Suprapubic skin (tissue), 4 donors: Measurements from ENCODE around the gene SH2D2A. TPM values are rescaled to one million over a fixed set of nuclear protein-coding genes. Genes with fewer than 3 reads are reported as not detected.

Source experiments
- DNase-seq, 2 donors: peaks; one replicate each; pipeline ENCODE4 v3.0.0-alpha.2; 2019; ENCODE audit warnings: low spot score in 2 of 2
- H3K27ac ChIP-seq: fragments of 200-600 bp; sonication (generic); one replicate; pipeline ENCODE4 v1.5.1; 2019
- H3K27me3 ChIP-seq: fragments of 200-600 bp; sonication (generic); one replicate; pipeline ENCODE4 v1.5.1; 2019
- H3K36me3 ChIP-seq: fragments of 200-600 bp; sonication (generic); one replicate; pipeline ENCODE4 v1.5.1; 2019
- H3K4me1 ChIP-seq: fragments of 200-600 bp; sonication (generic); one replicate; pipeline ENCODE4 v1.5.1; 2019
- H3K4me3 ChIP-seq: fragments of 200-600 bp; sonication (generic); one replicate; pipeline ENCODE4 v1.5.1; 2019; ENCODE audit warnings: mild to moderate bottlenecking
- H3K9me3 ChIP-seq: fragments of 200-600 bp; sonication (generic); one replicate; pipeline ENCODE4 v1.5.1; 2019
- EP300 ChIP-seq: sonication (generic); formaldehyde crosslinking; IDR thresholded peaks from one replicate; pipeline ENCODE4 v1.6.1; 2017; ENCODE audit warnings: antibody characterized with exemption
- POLR2A ChIP-seq, 2 donors: fragments of 450-650 bp; IDR thresholded peaks; one replicate each; pipeline ENCODE4 v1.6.1; 2017; ENCODE audit warnings: antibody characterized with exemption in 2 of 2, mild to moderate bottlenecking in 2 of 2, moderate library complexity in 2 of 2
- POLR2AphosphoS5 ChIP-seq, 3 donors: sonication (generic); formaldehyde crosslinking; IDR thresholded peaks; one replicate each; pipeline ENCODE4 v1.6.1; 2017; ENCODE audit warnings: antibody characterized with exemption in 3 of 3
- WGBS: methylation state at CpG from one replicate; pipeline ENCODE4 v1.1.5; 2018; 5-methylcytosine and 5-hydroxymethylcytosine counted together
- total RNA-seq, 4 donors: library from RNA; depleted of rRNA; stranded (reverse); fragments of >200 nt; gene quantifications; one replicate each; pipeline ENCODE4 v1.1.0, GENCODE V29; 2016
- TF ChIP-seq, protein P1 (sequence below), 2 donors: fragments of 200-600 bp in 1 of 2; fragments of 450-650 bp in 1 of 2; sonication (generic) in 1 of 2; IDR thresholded peaks; one replicate each; pipeline ENCODE4 v1.5.1; 2016 to 2019; ENCODE audit warnings: antibody characterized with exemption in 2 of 2, mild to moderate bottlenecking in 1 of 2, moderate library complexity in 1 of 2

SH2D2A gene
- total RNA-seq, 4 donors from 2014 or later: 0.29 to 0.48 TPM; not detected in 2

GRCh38 chr1:156844638-156845037, 28.0 kb upstream of the SH2D2A start:
- H3K4me1 ChIP-seq: peaks cover 18% of the 10 kb centered on the region
- DNase-seq: no peak
- WGBS: 20% methylated on average over 7 of the region's 14 CpGs
- H3K9me3 ChIP-seq: no peaks in the 10 kb centered on the region
- no peak overlapping the region for H3K4me3 ChIP-seq
- no peak overlapping the region for H3K27ac ChIP-seq
- no peaks in the 10 kb centered on the region for H3K36me3 ChIP-seq
- peaks cover 96% of the 10 kb centered on the region for H3K27me3 ChIP-seq
- TF ChIP-seq POLR2A (IDR thresholded peaks at IDR 0.05): no peak
- TF ChIP-seq, protein P1, sequence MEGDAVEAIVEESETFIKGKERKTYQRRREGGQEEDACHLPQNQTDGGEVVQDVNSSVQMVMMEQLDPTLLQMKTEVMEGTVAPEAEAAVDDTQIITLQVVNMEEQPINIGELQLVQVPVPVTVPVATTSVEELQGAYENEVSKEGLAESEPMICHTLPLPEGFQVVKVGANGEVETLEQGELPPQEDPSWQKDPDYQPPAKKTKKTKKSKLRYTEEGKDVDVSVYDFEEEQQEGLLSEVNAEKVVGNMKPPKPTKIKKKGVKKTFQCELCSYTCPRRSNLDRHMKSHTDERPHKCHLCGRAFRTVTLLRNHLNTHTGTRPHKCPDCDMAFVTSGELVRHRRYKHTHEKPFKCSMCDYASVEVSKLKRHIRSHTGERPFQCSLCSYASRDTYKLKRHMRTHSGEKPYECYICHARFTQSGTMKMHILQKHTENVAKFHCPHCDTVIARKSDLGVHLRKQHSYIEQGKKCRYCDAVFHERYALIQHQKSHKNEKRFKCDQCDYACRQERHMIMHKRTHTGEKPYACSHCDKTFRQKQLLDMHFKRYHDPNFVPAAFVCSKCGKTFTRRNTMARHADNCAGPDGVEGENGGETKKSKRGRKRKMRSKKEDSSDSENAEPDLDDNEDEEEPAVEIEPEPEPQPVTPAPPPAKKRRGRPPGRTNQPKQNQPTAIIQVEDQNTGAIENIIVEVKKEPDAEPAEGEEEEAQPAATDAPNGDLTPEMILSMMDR (IDR thresholded peaks at IDR 0.05): no peak
- TF ChIP-seq POLR2AphosphoS5 (IDR thresholded peaks at IDR 0.05): no peak
- no peak for TF ChIP-seq EP300

DNA sequence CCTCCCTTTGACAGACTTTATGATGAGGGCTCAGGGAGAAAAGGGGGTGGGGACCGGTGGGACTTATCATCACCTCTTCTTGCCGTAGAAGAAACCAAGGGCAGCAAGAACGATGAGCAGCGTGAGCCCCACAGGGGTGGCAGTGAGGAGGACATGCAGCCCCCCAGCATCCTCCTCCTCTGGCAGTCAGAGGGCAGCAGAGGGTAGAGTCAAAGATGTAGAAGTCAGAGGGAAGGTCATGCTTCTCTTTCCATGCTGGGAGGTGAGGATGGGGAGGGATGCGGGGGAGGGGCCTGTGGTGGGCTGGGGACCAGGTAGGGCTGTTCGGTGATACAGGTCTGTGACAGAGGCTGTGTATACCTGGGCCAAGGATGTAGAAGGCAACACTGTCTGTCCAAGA, 27.5 kb upstream of the SH2D2A start:
- Histone ChIP-seq H3K27me3 (peaks cover 96% of the 10 kb centered on the region), H3K27ac (no peak overlapping the region), H3K4me1 (peaks cover 18% of the 10 kb centered on the region), H3K9me3 (no peaks in the 10 kb centered on the region), H3K4me3 (no peak overlapping the region), H3K36me3 (no peaks in the 10 kb centered on the region)
- no peak for TF ChIP-seq POLR2A (IDR thresholded peaks at IDR 0.05)
- WGBS: 56% methylated on average over 6 of the region's 6 CpGs
- DNase-seq: no peak

GRCh38 chr1:156842618-156843300, 26.1 kb upstream of the SH2D2A start:
- H3K36me3 ChIP-seq: no peaks in the 10 kb centered on the region
- no peak for DNase-seq
- H3K4me1 ChIP-seq: peaks cover 13% of the 10 kb centered on the region
- H3K4me3 ChIP-seq: no peak overlapping the region
- H3K27ac ChIP-seq: no peak overlapping the region
- no peaks in the 10 kb centered on the region for H3K9me3 ChIP-seq
- TF ChIP-seq POLR2A (IDR thresholded peaks at IDR 0.05) (no peak), POLR2AphosphoS5 (IDR thresholded peaks at IDR 0.05) (no peak), EP300 (no peak)
- TF ChIP-seq, protein P1 (IDR thresholded peaks at IDR 0.05): no peak
- peaks cover 96% of the 10 kb centered on the region for H3K27me3 ChIP-seq
- WGBS: 77% methylated on average over 9 of the region's 9 CpGs

DNA sequence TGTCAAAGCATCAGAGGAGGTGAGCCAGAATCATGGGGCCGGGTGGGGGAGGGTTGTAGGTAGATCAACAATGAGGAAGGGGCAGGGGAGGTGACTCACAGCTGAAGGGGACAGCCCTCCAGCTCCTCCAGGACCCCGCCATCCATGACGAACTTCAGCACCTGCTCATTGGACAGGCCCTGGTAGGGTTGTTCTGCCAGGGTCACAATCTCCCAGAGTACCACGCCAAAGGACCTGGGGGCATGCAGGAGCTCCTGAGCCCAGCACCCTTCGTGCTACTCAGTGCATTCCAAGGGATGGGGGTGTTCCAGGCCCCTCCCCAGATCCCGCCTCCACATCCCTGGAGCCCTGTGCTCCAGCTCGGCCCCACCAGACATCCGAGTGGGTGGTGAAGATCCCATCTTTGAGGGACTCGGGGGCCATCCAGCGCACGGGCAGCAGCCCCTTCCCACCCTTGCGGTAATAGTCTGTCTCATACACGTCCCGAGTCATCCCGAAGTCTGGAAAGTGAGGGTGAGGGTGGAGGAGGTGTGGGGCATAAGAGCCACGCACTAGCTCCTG, 24.7 kb upstream of the SH2D2A start:
- 79% methylated on average over 10 of the region's 16 CpGs for WGBS
- DNase-seq: no peak
- Histone ChIP-seq H3K36me3 (no peaks in the 10 kb centered on the region), H3K27me3 (peaks cover 92% of the 10 kb centered on the region), H3K4me1 (peaks cover 13% of the 10 kb centered on the region), H3K9me3 (no peaks in the 10 kb centered on the region), H3K27ac (no peak overlapping the region), H3K4me3 (no peak overlapping the region)
- no peak for TF ChIP-seq POLR2A (IDR thresholded peaks at IDR 0.05)
- no peak for TF ChIP-seq EP300
- TF ChIP-seq, protein P1 (IDR thresholded peaks at IDR 0.05): no peak
- no peak for TF ChIP-seq POLR2AphosphoS5 (IDR thresholded peaks at IDR 0.05)

- H3K9me3 ChIP-seq: no peaks in the 10 kb centered on the region
- TF ChIP-seq EP300 (no peak), POLR2AphosphoS5 (IDR thresholded peaks at IDR 0.05) (no peak), POLR2A (IDR thresholded peaks at IDR 0.05) (no peak)
- TF ChIP-seq, protein P1 (IDR thresholded peaks at IDR 0.05): no peak
- no peak overlapping the region for H3K27ac ChIP-seq
- peaks cover 13% of the 10 kb centered on the region for H3K4me1 ChIP-seq
- no peak overlapping the region for H3K4me3 ChIP-seq
- H3K36me3 ChIP-seq: no peaks in the 10 kb centered on the region
- no peak for DNase-seq
- 56% methylated on average over 5 of the region's 14 CpGs for WGBS
- peaks cover 92% of the 10 kb centered on the region for H3K27me3 ChIP-seq
Observed at GRCh38 chr1:156840898-156841279, 24.2 kb upstream of the SH2D2A start.
